Type B pancreatic cell (in vitro differentiated cells): ENCODE data around the gene TM4SF18. TPM values are rescaled to one million over a fixed set of nuclear protein-coding genes. Genes with fewer than 3 reads are reported as not detected.

ENCODE experiments used
- DNase-seq: peaks from one replicate; pipeline ENCODE4 v3.0.0; 2021; ENCODE audit warnings: mixed read lengths; ENCODE audit not compliant: unreplicated experiment; ENCODE audit errors: extremely low spot score
- H3K27ac Mint-ChIP-seq: 2 replicates; pipeline ENCODE4 v1.8.0; 2021; ENCODE audit warnings: mild to moderate bottlenecking, mixed read lengths
- H3K27me3 Mint-ChIP-seq: 2 replicates; pipeline ENCODE4 v1.8.0; 2021; ENCODE audit warnings: mixed read lengths
- H3K36me3 Mint-ChIP-seq: 2 replicates; pipeline ENCODE4 v1.8.0; 2021; ENCODE audit warnings: mixed read lengths
- H3K4me1 Mint-ChIP-seq: one replicate; pipeline ENCODE4 v1.8.0; 2021; ENCODE audit warnings: mixed read lengths; ENCODE audit not compliant: unreplicated experiment
- H3K4me3 Mint-ChIP-seq: 2 replicates; pipeline ENCODE4 v1.8.0; 2021; ENCODE audit warnings: mild to moderate bottlenecking, mixed read lengths
- H3K9me3 Mint-ChIP-seq: 2 replicates; pipeline ENCODE4 v1.8.0; 2021; ENCODE audit warnings: mixed read lengths
- CTCF ChIP-seq: fragments of 200-600 bp; sonication (generic); conservative IDR thresholded peaks from 2 replicates; pipeline ENCODE4 v1.5.0; 2021; ENCODE audit warnings: antibody characterized with exemption, mild to moderate bottlenecking
- total RNA-seq: library from RNA; stranded (reverse); gene quantifications from 2 replicates; pipeline ENCODE4 v1.2.1, GENCODE V29; 2021; ENCODE audit warnings: low replicate concordance

TM4SF18 gene
- total RNA-seq, 1 donor from 2014 or later, result not detected

- Mint-ChIP-seq H3K9me3 (no peaks in the 10 kb centered on the region), H3K4me1 (peaks cover 45% of the 10 kb centered on the region), H3K27me3 (no peaks in the 10 kb centered on the region), H3K36me3 (peaks cover 3% of the 10 kb centered on the region), H3K27ac (no peak overlapping the region), H3K4me3 (peak overlapping the region; percentile 48)
- TF ChIP-seq CTCF, result no peak
- no peak for DNase-seq
These were observed 41.5 kb upstream of the TM4SF18 start for GRCh38 chr3:149374793-149375500.

DNA sequence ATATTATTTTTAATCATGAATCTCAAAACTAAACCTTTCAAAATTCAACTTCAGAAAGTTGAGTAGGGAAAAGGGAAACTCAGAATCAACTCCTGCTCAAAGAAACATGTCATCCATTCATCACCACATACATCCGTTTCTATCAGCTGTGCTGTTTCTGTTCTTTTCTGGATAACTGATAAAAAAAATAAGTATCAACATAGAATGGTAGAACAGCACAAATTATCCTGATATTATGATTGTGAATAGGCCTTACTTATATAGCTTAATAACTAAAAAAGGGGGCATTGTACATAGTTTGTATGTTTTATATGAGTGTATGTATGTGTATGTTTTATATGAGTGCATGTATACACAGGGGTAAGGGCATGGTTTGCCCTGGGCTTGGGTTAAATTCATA lies 41.0 kb upstream of the TM4SF18 start:
- Mint-ChIP-seq H3K4me3 (no peak overlapping the region), H3K27ac (no peak overlapping the region), H3K4me1 (peaks cover 45% of the 10 kb centered on the region), H3K27me3 (no peaks in the 10 kb centered on the region), H3K9me3 (no peaks in the 10 kb centered on the region), H3K36me3 (peaks cover 3% of the 10 kb centered on the region)
- no peak for DNase-seq
- TF ChIP-seq CTCF, result no peak

GRCh38 chr3:149373235-149374125 lies 40.0 kb upstream of the TM4SF18 start:
- peaks cover 41% of the 10 kb centered on the region for H3K4me1 Mint-ChIP-seq
- H3K27ac Mint-ChIP-seq, result peak overlapping the region; percentile 83
- H3K36me3 Mint-ChIP-seq, result peaks cover 3% of the 10 kb centered on the region
- no peaks in the 10 kb centered on the region for H3K27me3 Mint-ChIP-seq
- no peak for TF ChIP-seq CTCF
- H3K9me3 Mint-ChIP-seq, result no peaks in the 10 kb centered on the region
- DNase-seq, result no peak
- H3K4me3 Mint-ChIP-seq, result peak overlapping the region; percentile 38

DNA sequence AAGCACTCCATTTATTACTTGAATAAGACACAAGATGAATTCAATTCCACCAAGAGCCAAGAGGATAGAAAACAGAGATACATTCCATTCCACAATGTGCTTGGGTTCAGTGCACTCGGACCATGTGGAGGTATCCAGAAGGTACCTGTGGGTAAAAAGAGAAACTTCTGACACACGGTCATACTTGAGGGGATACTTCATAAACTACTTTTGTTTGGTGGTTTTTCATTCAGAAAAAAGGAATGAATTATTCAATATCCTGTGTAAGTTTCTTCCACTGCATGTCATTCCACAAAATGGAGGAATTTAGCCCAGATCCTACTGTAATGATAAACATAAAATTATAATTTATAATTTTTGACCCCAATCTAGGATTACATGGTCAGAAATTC lies 38.3 kb upstream of the TM4SF18 start:
- peak overlapping the region; percentile 68 for H3K27ac Mint-ChIP-seq
- TF ChIP-seq CTCF, result no peak
- H3K36me3 Mint-ChIP-seq, result peaks cover 3% of the 10 kb centered on the region
- DNase-seq, result no peak
- peak overlapping the region; percentile 40 for H3K4me3 Mint-ChIP-seq
- no peaks in the 10 kb centered on the region for H3K9me3 Mint-ChIP-seq
- peaks cover 34% of the 10 kb centered on the region for H3K4me1 Mint-ChIP-seq
- H3K27me3 Mint-ChIP-seq, result no peaks in the 10 kb centered on the region

DNA sequence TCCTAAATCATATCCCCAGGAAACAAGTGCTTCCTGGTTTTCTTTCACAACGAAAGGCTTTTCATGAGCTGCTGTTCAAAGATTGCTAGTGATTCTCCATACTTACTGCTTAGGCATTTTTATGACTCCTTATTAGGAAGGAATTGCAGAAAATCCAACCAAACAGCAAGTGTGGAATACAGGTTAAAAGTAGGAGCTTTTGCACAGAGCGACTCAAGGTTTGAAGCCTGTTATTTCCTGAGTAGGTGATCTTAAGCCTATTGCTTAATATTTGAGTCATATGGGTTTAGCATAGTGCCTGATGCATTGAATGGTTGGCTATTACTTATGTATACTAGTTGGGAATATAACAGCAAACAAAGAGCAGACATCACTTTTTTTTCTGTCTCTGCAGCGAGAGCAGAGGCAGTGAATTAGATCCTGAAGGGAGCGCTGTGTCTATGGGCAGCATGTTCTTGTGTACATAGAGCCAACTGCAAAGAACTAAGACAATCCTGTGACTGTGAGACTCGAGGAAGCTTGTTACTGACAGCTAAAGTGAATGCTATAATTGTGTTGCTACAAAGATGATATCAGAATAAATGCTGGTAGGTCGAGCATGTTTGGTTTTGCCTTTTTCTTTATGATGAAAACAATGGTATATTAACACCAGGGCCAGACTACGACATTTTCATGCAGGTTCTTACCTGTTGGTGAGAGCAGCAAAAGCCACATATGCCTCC lies 37.7 kb upstream of the TM4SF18 start:
- no peak for TF ChIP-seq CTCF
- peak overlapping the region; percentile 40 for H3K4me3 Mint-ChIP-seq
- H3K4me1 Mint-ChIP-seq, result peaks cover 33% of the 10 kb centered on the region
- no peak for DNase-seq
- H3K9me3 Mint-ChIP-seq, result no peaks in the 10 kb centered on the region
- H3K36me3 Mint-ChIP-seq, result peaks cover 3% of the 10 kb centered on the region
- no peaks in the 10 kb centered on the region for H3K27me3 Mint-ChIP-seq
- H3K27ac Mint-ChIP-seq, result peak overlapping the region; percentile 68
